Ovary (tissue), 3 donors: ENCODE data around the gene TJP2.

Source experiments
- CTCF ChIP-seq, 3 donors: fragments of 450-650 bp in 2 of 3; fragments of 200-600 bp in 1 of 3; IDR thresholded peaks; one replicate each; pipeline versions ENCODE4 v1.5.1 to v1.8.0; 2016 to 2022; ENCODE audit warnings: antibody characterized with exemption in 3 of 3, mild to moderate bottlenecking in 1 of 3
- EP300 ChIP-seq: sonication (generic); formaldehyde crosslinking; IDR thresholded peaks from one replicate; pipeline ENCODE4 v1.6.1; 2017; ENCODE audit warnings: antibody characterized with exemption
- POLR2A ChIP-seq: fragments of 450-650 bp; IDR thresholded peaks from one replicate; pipeline ENCODE4 v1.6.1; 2017; ENCODE audit warnings: antibody characterized with exemption, mild to moderate bottlenecking, moderate library complexity
- donor health status: DM: no; HTN: no; CAD: no.

- no peak for TF ChIP-seq CTCF (IDR thresholded peaks at IDR 0.05)
- no peak for TF ChIP-seq POLR2A
- TF ChIP-seq EP300, result no peak
Observed at GRCh38 chr9:69229367-69229766, 55.3 kb downstream of the TJP2 start.
